ENCODE results near the gene RAPGEF2.

- TF ChIP-seq CTCF (IDR thresholded peaks at IDR 0.05; ENCODE audit: low read depth, low read length, poor library complexity, severe bottlenecking) (no peak), EZH2phosphoT487 (IDR thresholded peaks at IDR 0.05; ENCODE audit: borderline replicate concordance, low read length) (no peak)
Measured at GRCh38 chr4:159307929-159308328, 205.1 kb downstream of the RAPGEF2 start.
